ENCODE measurements around the gene LRRC4B. TPM values are rescaled to one million over a fixed set of nuclear protein-coding genes. Genes with fewer than 3 reads are reported as not detected.

The LRRC4B gene
- total RNA-seq, 1 experiment from 2014 or later, result not detected

GRCh38 chr19:50510700-50511068, 57.6 kb downstream of the LRRC4B start:
- intact Hi-C loops (cut with micrococcal nuclease), result loop anchor here (1.0 kb wide), 1 partner anchor 34 kb away; the partner anchor contains the start of genes EMC10 and GARIN5A
- BruUV-seq (replicated peaks), result TSS peak; percentile 53
- POLR2A ChIA-PET, result interaction anchor here (0.6 to 2.6 kb wide), 13 partner anchors 11 to 883 kb away, joined by 3 to 11 read pairs (median 5); partner anchors contain the start of genes AKT1S1, NR1H2, POLD1 and TBC1D17
- no peaks in the 10 kb centered on the region for H3K27me3 Mint-ChIP-seq (ENCODE audit: insufficient read depth, unreplicated experiment)
- H3K4me1 Mint-ChIP-seq (ENCODE audit: insufficient read depth, unreplicated experiment), result peaks cover 16% of the 10 kb centered on the region
- peak overlapping the region; percentile 96 for H3K27ac Mint-ChIP-seq (ENCODE audit: low read depth, unreplicated experiment)
- H3K9me3 Mint-ChIP-seq (ENCODE audit: unreplicated experiment), result no peaks in the 10 kb centered on the region
- DNase-seq (ENCODE audit: unreplicated experiment), result no peak
- CTCF ChIA-PET, result interaction anchor here (0.5 to 1.0 kb wide), 3 partner anchors 25 to 329 kb away, joined by 3 to 4 read pairs (median 3); no protein-coding TSS in a partner anchor
- H3K4me3 Mint-ChIP-seq (ENCODE audit: unreplicated experiment), result peak overlapping the region; percentile 86
- H3K36me3 Mint-ChIP-seq (ENCODE audit: insufficient read depth, unreplicated experiment), result no peaks in the 10 kb centered on the region
- TF ChIP-seq CTCF (IDR thresholded peaks at IDR 0.05; ENCODE audit: unreplicated experiment), result no peak

- CTCF ChIA-PET, result interaction anchor here (0.6 to 0.9 kb wide), 2 partner anchors 271 to 329 kb away, joined by 3 to 5 read pairs; no protein-coding TSS in a partner anchor
- intact Hi-C loops (cut with micrococcal nuclease), result no loop called here
- no peak for DNase-seq (ENCODE audit: unreplicated experiment)
- H3K4me1 Mint-ChIP-seq (ENCODE audit: insufficient read depth, unreplicated experiment), result peaks cover 16% of the 10 kb centered on the region
- no TSS peak for BruUV-seq (replicated peaks)
- H3K27me3 Mint-ChIP-seq (ENCODE audit: insufficient read depth, unreplicated experiment), result no peaks in the 10 kb centered on the region
- peak overlapping the region; percentile 96 for H3K27ac Mint-ChIP-seq (ENCODE audit: low read depth, unreplicated experiment)
- no peak for TF ChIP-seq CTCF (IDR thresholded peaks at IDR 0.05; ENCODE audit: unreplicated experiment)
- no peaks in the 10 kb centered on the region for H3K36me3 Mint-ChIP-seq (ENCODE audit: insufficient read depth, unreplicated experiment)
- POLR2A ChIA-PET, result interaction anchor here (0.7 to 2.6 kb wide), 3 partner anchors 12 to 126 kb away, joined by 3 to 11 read pairs (median 9); partner anchors contain the start of gene POLD1
- no peaks in the 10 kb centered on the region for H3K9me3 Mint-ChIP-seq (ENCODE audit: unreplicated experiment)
- peak overlapping the region; percentile 86 for H3K4me3 Mint-ChIP-seq (ENCODE audit: unreplicated experiment)
Observed at GRCh38 chr19:50510121-50510670, 58.0 kb downstream of the LRRC4B start.

DNA sequence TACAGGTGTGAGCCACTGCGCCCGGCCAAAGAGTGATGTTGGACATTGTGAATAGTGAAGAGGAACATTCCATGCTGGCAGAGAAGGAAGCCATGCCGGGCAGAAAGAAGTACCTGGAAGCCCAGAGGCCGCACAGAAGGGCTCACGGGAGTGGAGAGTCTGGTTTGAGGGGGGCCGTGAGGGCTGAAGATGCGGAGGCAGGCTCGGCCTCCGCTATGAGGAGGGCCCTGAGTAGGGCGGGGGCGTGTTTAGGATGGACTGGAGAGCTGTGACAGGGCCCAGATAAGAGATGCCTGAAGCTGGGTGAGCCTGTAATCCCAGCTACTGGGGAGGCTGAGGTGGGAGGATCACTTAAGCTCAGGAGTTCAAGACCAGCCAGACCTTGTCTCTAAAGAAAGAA, 58.9 kb downstream of the LRRC4B start:
- CTCF ChIA-PET, result interaction anchor here (0.6 kb wide), 2 partner anchors 272 to 453 kb away, joined by 3 to 5 read pairs; no protein-coding TSS in a partner anchor
- intact Hi-C loops (cut with micrococcal nuclease), result no loop called here
- no peak for TF ChIP-seq CTCF (IDR thresholded peaks at IDR 0.05; ENCODE audit: unreplicated experiment)

DNA sequence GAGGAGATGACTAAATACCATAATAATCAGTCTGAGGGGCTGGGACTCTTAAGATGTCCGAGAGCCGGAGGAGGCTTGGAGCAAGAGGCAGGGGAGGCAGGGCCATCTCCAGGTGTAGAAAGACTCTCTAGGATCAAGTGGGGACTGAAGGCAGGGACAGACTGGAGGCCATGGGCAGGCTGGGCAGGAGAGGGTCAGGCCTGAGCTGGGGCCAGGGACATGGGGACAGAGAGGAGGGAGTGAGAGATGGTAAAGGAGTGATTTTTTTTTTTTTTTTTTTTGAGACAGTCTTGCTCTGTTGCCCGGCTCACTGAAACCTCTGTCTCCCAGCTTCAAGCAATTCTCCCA, 59.4 kb downstream of the LRRC4B start:
- H3K27me3 Mint-ChIP-seq (ENCODE audit: insufficient read depth, unreplicated experiment), result no peaks in the 10 kb centered on the region
- TF ChIP-seq CTCF (IDR thresholded peaks at IDR 0.05; ENCODE audit: unreplicated experiment), result no peak
- H3K27ac Mint-ChIP-seq (ENCODE audit: low read depth, unreplicated experiment), result peak overlapping the region; percentile 78
- CTCF ChIA-PET, result interaction anchor here (0.6 to 1.3 kb wide), 2 partner anchors 152 to 453 kb away, joined by 3 to 5 read pairs; no protein-coding TSS in a partner anchor
- DNase-seq (ENCODE audit: unreplicated experiment), result no peak
- BruUV-seq (replicated peaks), result no TSS peak
- peaks cover 16% of the 10 kb centered on the region for H3K4me1 Mint-ChIP-seq (ENCODE audit: insufficient read depth, unreplicated experiment)
- H3K9me3 Mint-ChIP-seq (ENCODE audit: unreplicated experiment), result no peaks in the 10 kb centered on the region
- intact Hi-C loops (cut with micrococcal nuclease), result no loop called here
- H3K36me3 Mint-ChIP-seq (ENCODE audit: insufficient read depth, unreplicated experiment), result no peaks in the 10 kb centered on the region
- POLR2A ChIA-PET, result interaction anchor here (0.7 kb wide), 1 partner anchor 586 kb away, joined by 3 read pairs; no protein-coding TSS in a partner anchor
- peak overlapping the region; percentile 7 for H3K4me3 Mint-ChIP-seq (ENCODE audit: unreplicated experiment)

More for the DNA sequence above, 58.9 kb downstream of the LRRC4B start:
- no peaks in the 10 kb centered on the region for H3K36me3 Mint-ChIP-seq (ENCODE audit: insufficient read depth, unreplicated experiment)
- H3K27me3 Mint-ChIP-seq (ENCODE audit: insufficient read depth, unreplicated experiment), result no peaks in the 10 kb centered on the region
- peak overlapping the region; percentile 86 for H3K4me3 Mint-ChIP-seq (ENCODE audit: unreplicated experiment)
- DNase-seq (ENCODE audit: unreplicated experiment), result no peak
- H3K4me1 Mint-ChIP-seq (ENCODE audit: insufficient read depth, unreplicated experiment), result peaks cover 16% of the 10 kb centered on the region
- no TSS peak for BruUV-seq (replicated peaks)
- POLR2A ChIA-PET, result interaction anchor here (0.7 kb wide), 1 partner anchor 125 kb away, joined by 3 read pairs; the partner anchor contains the start of gene POLD1
- peak overlapping the region; percentile 78 for H3K27ac Mint-ChIP-seq (ENCODE audit: low read depth, unreplicated experiment)
- no peaks in the 10 kb centered on the region for H3K9me3 Mint-ChIP-seq (ENCODE audit: unreplicated experiment)
